ENCODE data around the gene KRT83. TPM values are rescaled to one million over a fixed set of nuclear protein-coding genes. Genes with fewer than 3 reads are reported as not detected.
A peak's percentile ranks its signal among the peaks of the same experiment; 100 is the strongest.
"Not testable (repeated sequence)": the region's sequence is repeated elsewhere in the genome, so short reads cannot be mapped to it uniquely, and the experiment has no call there.

KRT83 gene
- total RNA-seq, 1 donor: not detected

- no peaks in the 10 kb centered on the region for H3K9me3 ChIP-seq (ENCODE audit: low read depth, low read length)
- no peak overlapping the region for H3K4me3 ChIP-seq (ENCODE audit: insufficient read depth, low read length)
- H3K4me1 ChIP-seq (ENCODE audit: insufficient read depth, low read length): peaks cover 5% of the 10 kb centered on the region
- peaks cover 48% of the 10 kb centered on the region for H3K27me3 ChIP-seq (ENCODE audit: insufficient read depth, low read length)
- H4K20me1 ChIP-seq (ENCODE audit: insufficient read depth, low read length): no peaks in the 10 kb centered on the region
- no peak overlapping the region for H3K4me2 ChIP-seq (ENCODE audit: insufficient read depth, low read length)
- H3K79me2 ChIP-seq (ENCODE audit: insufficient read depth, low read length): no peaks in the 10 kb centered on the region
- no peaks in the 10 kb centered on the region for H3K36me3 ChIP-seq (ENCODE audit: insufficient read depth, low read length)
- TF ChIP-seq CTCF (IDR thresholded peaks at IDR 0.05; ENCODE audit: extremely low read depth, low read depth, low read length): no peak
- no peak overlapping the region for H3K27ac ChIP-seq (ENCODE audit: low read depth, low read length)
- no peak overlapping the region for H2AFZ ChIP-seq (ENCODE audit: low read length)
- peak; percentile 46 for DNase-seq (ENCODE audit: insufficient read length, low spot score, missing footprints)
Observed at GRCh38 chr12:52347016-52347415, 25.8 kb upstream of the KRT83 start.

- TF ChIP-seq CTCF (IDR thresholded peaks at IDR 0.05; ENCODE audit: extremely low read depth, low read depth, low read length): no peak
Observed at GRCh38 chr12:52346593-52346992, 25.4 kb upstream of the KRT83 start.

GRCh38 chr12:52345041-52345440 is 23.8 kb upstream of the KRT83 start:
- peaks cover 46% of the 10 kb centered on the region for H3K27me3 ChIP-seq (ENCODE audit: insufficient read depth, low read length)
- not testable (repeated sequence) for DNase-seq (ENCODE audit: insufficient read length, low spot score, missing footprints); H3K27ac ChIP-seq (ENCODE audit: low read depth, low read length); H2AFZ ChIP-seq (ENCODE audit: low read length); H3K9me3 ChIP-seq (ENCODE audit: low read depth, low read length); H4K20me1 ChIP-seq (ENCODE audit: insufficient read depth, low read length); H3K36me3 ChIP-seq (ENCODE audit: insufficient read depth, low read length); H3K4me3 ChIP-seq (ENCODE audit: insufficient read depth, low read length); H3K79me2 ChIP-seq (ENCODE audit: insufficient read depth, low read length); H3K4me2 ChIP-seq (ENCODE audit: insufficient read depth, low read length); H3K4me1 ChIP-seq (ENCODE audit: insufficient read depth, low read length)

More at GRCh38 chr12:52346593-52346992, 25.4 kb upstream of the KRT83 start:
- Histone ChIP-seq H3K9me3 (ENCODE audit: low read depth, low read length) (no peaks in the 10 kb centered on the region), H2AFZ (ENCODE audit: low read length) (no peak overlapping the region), H3K27me3 (ENCODE audit: insufficient read depth, low read length) (peaks cover 48% of the 10 kb centered on the region), H4K20me1 (ENCODE audit: insufficient read depth, low read length) (no peaks in the 10 kb centered on the region), H3K36me3 (ENCODE audit: insufficient read depth, low read length) (no peaks in the 10 kb centered on the region), H3K27ac (ENCODE audit: low read depth, low read length) (no peak overlapping the region), H3K4me1 (ENCODE audit: insufficient read depth, low read length) (peaks cover 3% of the 10 kb centered on the region), H3K4me2 (ENCODE audit: insufficient read depth, low read length) (no peak overlapping the region), H3K79me2 (ENCODE audit: insufficient read depth, low read length) (no peaks in the 10 kb centered on the region), H3K4me3 (ENCODE audit: insufficient read depth, low read length) (no peak overlapping the region)
- peak; percentile 25 for DNase-seq (ENCODE audit: insufficient read length, low spot score, missing footprints)

- no peaks in the 10 kb centered on the region for H3K36me3 ChIP-seq (ENCODE audit: insufficient read depth, low read length)
- no peaks in the 10 kb centered on the region for H3K79me2 ChIP-seq (ENCODE audit: insufficient read depth, low read length)
- no peak for DNase-seq (ENCODE audit: insufficient read length, low spot score, missing footprints)
- no peak overlapping the region for H3K4me2 ChIP-seq (ENCODE audit: insufficient read depth, low read length)
- H3K4me1 ChIP-seq (ENCODE audit: insufficient read depth, low read length): no peaks in the 10 kb centered on the region
- no peak overlapping the region for H2AFZ ChIP-seq (ENCODE audit: low read length)
- H3K27ac ChIP-seq (ENCODE audit: low read depth, low read length): no peak overlapping the region
- H3K9me3 ChIP-seq (ENCODE audit: low read depth, low read length): no peaks in the 10 kb centered on the region
- no peak overlapping the region for H3K4me3 ChIP-seq (ENCODE audit: insufficient read depth, low read length)
- TF ChIP-seq CTCF (IDR thresholded peaks at IDR 0.05; ENCODE audit: extremely low read depth, low read depth, low read length): no peak
- H3K27me3 ChIP-seq (ENCODE audit: insufficient read depth, low read length): peaks cover 42% of the 10 kb centered on the region
- no peaks in the 10 kb centered on the region for H4K20me1 ChIP-seq (ENCODE audit: insufficient read depth, low read length)
Observed at GRCh38 chr12:52344111-52344510, 22.9 kb upstream of the KRT83 start.
